ENCODE data around the gene ARVCF. TPM values are rescaled to one million over a fixed set of nuclear protein-coding genes. Genes with fewer than 3 reads are reported as not detected.
A peak's percentile ranks its signal among the peaks of the same experiment; 100 is the strongest.

ARVCF gene
- total RNA-seq, 8 experiments from 2014 or later, result 9.5 to 49.9 (median 39.2) TPM

DNA sequence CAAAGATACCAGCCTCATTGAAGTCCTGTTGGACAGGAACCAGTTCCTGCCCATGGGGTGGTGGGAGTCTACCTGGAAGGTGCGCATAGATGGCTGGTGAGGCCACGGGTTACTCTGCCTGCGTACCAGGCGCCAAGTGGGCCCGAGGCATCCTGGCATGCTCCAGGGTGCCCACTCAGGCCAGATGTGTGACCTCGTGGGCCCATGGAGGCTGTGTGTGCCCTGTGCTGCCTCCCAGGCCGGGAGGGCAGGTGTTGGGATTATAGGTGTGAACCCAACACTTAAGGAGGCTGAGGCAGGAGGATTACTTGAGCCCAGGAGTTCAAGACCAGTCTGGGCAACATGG, 27.3 kb upstream of the ARVCF start:
- WGBS, 10 experiments, result 87 to 100% methylated on average over 1 to 5 of the region's 7 CpGs; no CpG with 5 or more reads in 8 of the 10 experiments
- Histone ChIP-seq H3K27ac (no peak overlapping the region), H3K4me1 (replicated peaks in 1 of 2) (no peaks in the 10 kb centered on the region), H3K4me3 (no peak overlapping the region)
- in situ Hi-C loops (cut with MboI; ENCODE audit: low pct_unique_long_range_greater_than_20kb in 2 of 9, low sequenced_read_pairs in 9 of 9, unreplicated experiment in 9 of 9), result loop anchor here in 1 of 9 experiments (25.0 kb wide), 1 partner anchor 93 kb away; the partner anchor contains the start of gene ZDHHC8
- no peak for ATAC-seq (replicated peaks in 6 of 8)

DNA sequence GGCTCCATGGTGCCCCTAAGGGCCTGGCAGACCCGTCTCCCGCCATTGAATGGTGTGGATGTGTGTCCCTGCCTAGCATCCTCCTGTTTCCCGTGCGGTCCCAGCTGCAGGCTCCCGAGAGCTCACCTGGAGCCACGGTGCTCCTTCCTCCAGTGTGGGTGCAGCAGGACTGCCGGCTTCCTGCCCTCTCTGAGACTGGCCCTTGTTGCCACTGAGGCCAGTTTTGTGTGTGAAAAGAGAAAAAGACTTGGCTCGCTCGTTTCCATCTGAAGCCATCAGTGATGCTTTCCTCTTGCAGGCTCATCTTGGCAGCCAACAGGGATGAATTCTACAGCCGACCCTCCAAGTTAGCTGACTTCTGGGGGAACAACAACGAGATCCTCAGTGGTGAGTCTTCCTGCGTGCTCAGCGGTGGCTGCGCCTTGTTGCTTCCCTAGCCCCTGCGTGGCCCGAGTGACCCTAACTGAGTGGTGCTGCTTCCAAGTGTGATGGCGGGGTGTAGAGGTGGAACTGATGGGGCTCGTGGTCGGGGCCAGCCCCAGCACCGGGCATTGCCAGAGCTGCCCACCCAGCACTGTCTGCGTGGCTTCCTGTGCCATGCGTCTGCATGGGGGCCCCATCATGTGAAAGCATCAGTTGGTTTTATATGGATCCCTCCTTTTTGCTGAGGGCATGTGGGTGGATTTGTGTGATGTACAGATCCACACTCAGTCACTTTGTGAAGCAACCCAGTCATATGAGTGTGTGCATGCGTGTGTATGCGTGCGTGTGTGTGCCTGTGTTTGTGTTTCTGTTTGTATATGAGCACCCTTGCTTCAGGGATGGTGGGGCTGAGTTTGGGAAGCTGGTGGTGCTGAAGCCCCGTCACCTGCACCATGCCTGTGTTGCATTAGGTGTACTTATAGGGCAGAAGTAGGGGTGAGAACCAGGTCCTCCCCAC, 26.7 kb upstream of the ARVCF start:
- peaks cover 0 to under 1% of the 10 kb centered on the region in 2 donors for H3K4me1 ChIP-seq (replicated peaks in 1 of 2)
- H3K4me3 ChIP-seq, result no peak overlapping the region
- ATAC-seq (replicated peaks in 6 of 8), result no peak
- peak overlapping the region in 1 of 2 donors; percentile 23 for H3K27ac ChIP-seq
- in situ Hi-C loops (cut with MboI; ENCODE audit: low pct_unique_long_range_greater_than_20kb in 2 of 9, low sequenced_read_pairs in 9 of 9, unreplicated experiment in 9 of 9), result loop anchor here in 1 of 9 experiments (25.0 kb wide), 1 partner anchor 94 kb away; the partner anchor contains the start of gene ZDHHC8
- WGBS, 10 experiments, result 80 to 100% (median 94%) methylated on average over 2 to 14 of the region's 26 CpGs; no CpG with 5 or more reads in 3 of the 10 experiments

- ATAC-seq (replicated peaks in 6 of 8), result peak in 2 of 8 experiments; percentile 25 to 53
- WGBS, 10 experiments, result 51 to 100% (median 83%) methylated on average over 2 to 5 of the region's 7 CpGs; no CpG with 5 or more reads in 5 of the 10 experiments
- H3K27ac ChIP-seq, result no peak overlapping the region
- no peak overlapping the region for H3K4me3 ChIP-seq
- in situ Hi-C loops (cut with MboI; ENCODE audit: low pct_unique_long_range_greater_than_20kb in 2 of 9, low sequenced_read_pairs in 9 of 9, unreplicated experiment in 9 of 9), result loop anchor here in 1 of 9 experiments (25.0 kb wide), 1 partner anchor 97 kb away; the partner anchor contains the start of gene ZDHHC8
- H3K4me1 ChIP-seq (replicated peaks in 1 of 2), result peaks cover 0 to 5% of the 10 kb centered on the region in 2 donors
These were observed 23.9 kb upstream of the ARVCF start for GRCh38 chr22:20040327-20041200.

DNA sequence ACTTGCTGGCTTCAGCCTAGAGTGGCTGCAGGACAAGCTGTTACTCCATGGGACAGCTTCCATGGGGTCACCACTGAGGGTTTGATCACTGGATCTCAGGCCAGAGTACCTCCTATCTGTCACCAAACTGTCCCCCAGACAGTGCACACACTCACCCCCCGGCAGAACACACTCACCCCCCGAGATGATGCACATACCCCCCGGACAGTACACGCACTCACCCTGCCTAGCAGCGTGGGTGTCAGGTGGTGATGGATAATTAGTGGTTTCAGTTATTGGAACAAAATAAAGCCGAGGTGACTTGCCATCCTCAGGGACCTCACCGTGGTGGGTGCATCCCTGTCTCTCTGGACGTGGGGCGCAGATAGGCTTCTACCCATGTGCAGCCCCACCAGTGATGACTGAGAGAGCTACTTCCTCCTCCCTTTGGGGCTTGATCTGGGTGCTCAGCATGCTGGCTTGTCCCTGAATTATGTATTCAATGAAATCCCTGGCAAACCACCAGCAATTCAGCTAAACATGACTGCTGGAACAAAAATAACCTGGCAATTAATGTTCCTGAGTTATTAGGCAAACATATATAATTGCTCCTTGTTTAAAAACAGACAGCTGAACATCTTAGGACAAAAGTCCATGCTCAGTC, 23.2 kb upstream of the ARVCF start:
- WGBS, 10 experiments, result 60 to 80% methylated on average over 1 of the region's 9 CpGs; no CpG with 5 or more reads in 8 of the 10 experiments
- peaks cover 0 to 5% of the 10 kb centered on the region in 2 donors for H3K4me1 ChIP-seq (replicated peaks in 1 of 2)
- H3K4me3 ChIP-seq, result no peak overlapping the region
- peak in 3 of 8 experiments; percentile 16 to 40 (median 28) for ATAC-seq (replicated peaks in 6 of 8)
- in situ Hi-C loops (cut with MboI; ENCODE audit: low pct_unique_long_range_greater_than_20kb in 2 of 9, low sequenced_read_pairs in 9 of 9, unreplicated experiment in 9 of 9), result loop anchor here in 1 of 9 experiments (25.0 kb wide), 1 partner anchor 97 kb away; the partner anchor contains the start of gene ZDHHC8
- no peak overlapping the region for H3K27ac ChIP-seq

GRCh38 chr22:20038574-20038973, 22.0 kb upstream of the ARVCF start:
- Histone ChIP-seq H3K4me1 (replicated peaks in 1 of 2) (peaks cover 0 to 5% of the 10 kb centered on the region in 2 donors), H3K4me3 (no peak overlapping the region), H3K27ac (no peak overlapping the region)
- no peak for ATAC-seq (replicated peaks in 6 of 8)
- WGBS, 10 experiments, result 60 to 80% (median 78%) methylated on average over 1 to 5 of the region's 7 CpGs; no CpG with 5 or more reads in 7 of the 10 experiments
- in situ Hi-C loops (cut with MboI; ENCODE audit: low pct_unique_long_range_greater_than_20kb in 2 of 9, low sequenced_read_pairs in 9 of 9, unreplicated experiment in 9 of 9), result loop anchor here in 1 of 9 experiments (25.0 kb wide), 1 partner anchor 99 kb away; the partner anchor contains the start of gene ZDHHC8

GRCh38 chr22:20037419-20037818, 20.8 kb upstream of the ARVCF start:
- no peak overlapping the region for H3K4me3 ChIP-seq
- no peak overlapping the region for H3K27ac ChIP-seq
- 84 to 94% (median 86%) methylated on average over 2 to 3 of the region's 3 CpGs; no CpG with 5 or more reads in 7 of the 10 experiments for WGBS, 10 experiments
- ATAC-seq (replicated peaks in 6 of 8), result no peak
- H3K4me1 ChIP-seq (replicated peaks in 1 of 2), result peaks cover 0 to 5% of the 10 kb centered on the region in 2 donors
- in situ Hi-C loops (cut with MboI; ENCODE audit: low pct_unique_long_range_greater_than_20kb in 2 of 9, low sequenced_read_pairs in 9 of 9, unreplicated experiment in 9 of 9), result loop anchor here in 1 of 9 experiments (25.0 kb wide), 1 partner anchor 100 kb away; the partner anchor contains the start of gene ZDHHC8

- no peak for ATAC-seq (replicated peaks in 6 of 8)
- 80 to 100% (median 85%) methylated on average over 1 to 3 of the region's 25 CpGs; no CpG with 5 or more reads in 6 of the 10 experiments for WGBS, 10 experiments
- Histone ChIP-seq H3K4me3 (no peak overlapping the region), H3K27ac (no peak overlapping the region), H3K4me1 (replicated peaks in 1 of 2) (peaks cover 0 to 5% of the 10 kb centered on the region in 2 donors)
- in situ Hi-C loops (cut with MboI; ENCODE audit: low pct_unique_long_range_greater_than_20kb in 2 of 9, low sequenced_read_pairs in 9 of 9, unreplicated experiment in 9 of 9), result loop anchor here in 1 of 9 experiments (25.0 kb wide), 1 partner anchor 101 kb away; the partner anchor contains the start of gene ZDHHC8
These were observed 20.1 kb upstream of the ARVCF start for GRCh38 chr22:20036535-20037392.

DNA sequence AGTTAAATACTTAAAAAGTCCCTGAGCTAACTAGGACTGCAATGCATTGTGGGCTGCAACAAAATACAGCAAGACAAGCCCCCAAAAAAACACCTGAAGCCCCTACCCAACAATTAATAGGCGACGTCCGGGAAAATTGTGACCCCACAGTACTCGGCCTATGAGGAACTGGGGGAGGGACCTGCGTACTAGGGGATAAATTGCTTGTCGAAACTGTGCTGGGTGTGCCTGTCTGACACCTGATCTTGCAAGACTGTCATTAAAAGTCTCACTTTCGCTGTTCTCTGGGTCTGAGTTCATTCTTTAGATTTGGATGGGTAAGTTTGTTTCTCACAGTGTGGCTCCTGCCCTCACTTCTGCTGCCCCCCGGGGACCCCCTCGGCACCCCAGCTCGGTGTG, 19.5 kb upstream of the ARVCF start:
- WGBS, 10 experiments, result 80 to 100% (median 90%) methylated on average over 1 to 10 of the region's 10 CpGs; no CpG with 5 or more reads in 2 of the 10 experiments
- in situ Hi-C loops (cut with MboI; ENCODE audit: low pct_unique_long_range_greater_than_20kb in 2 of 9, low sequenced_read_pairs in 9 of 9, unreplicated experiment in 9 of 9), result loop anchor here in 1 of 9 experiments (25.0 kb wide), 1 partner anchor 101 kb away; the partner anchor contains the start of gene ZDHHC8
- Histone ChIP-seq H3K4me1 (replicated peaks in 1 of 2) (peaks cover 0 to 5% of the 10 kb centered on the region in 2 donors), H3K4me3 (no peak overlapping the region), H3K27ac (no peak overlapping the region)
- no peak for ATAC-seq (replicated peaks in 6 of 8)

GRCh38 chr22:20035375-20036083, 18.9 kb upstream of the ARVCF start:
- ATAC-seq (replicated peaks in 6 of 8), result peak in 3 of 8 experiments; percentile 64 to 80 (median 67)
- H3K27ac ChIP-seq, result peak overlapping the region in 1 of 2 donors; percentile 37
- peaks cover 0 to 5% of the 10 kb centered on the region in 2 donors for H3K4me1 ChIP-seq (replicated peaks in 1 of 2)
- in situ Hi-C loops (cut with MboI; ENCODE audit: low pct_unique_long_range_greater_than_20kb in 2 of 9, low sequenced_read_pairs in 9 of 9, unreplicated experiment in 9 of 9), result loop anchor here in 1 of 9 experiments (25.0 kb wide), 1 partner anchor 102 kb away; the partner anchor contains the start of gene ZDHHC8
- no peak overlapping the region for H3K4me3 ChIP-seq
- WGBS, 10 experiments, result 47 to 100% (median 83%) methylated on average over 1 to 5 of the region's 16 CpGs; no CpG with 5 or more reads in 2 of the 10 experiments

DNA sequence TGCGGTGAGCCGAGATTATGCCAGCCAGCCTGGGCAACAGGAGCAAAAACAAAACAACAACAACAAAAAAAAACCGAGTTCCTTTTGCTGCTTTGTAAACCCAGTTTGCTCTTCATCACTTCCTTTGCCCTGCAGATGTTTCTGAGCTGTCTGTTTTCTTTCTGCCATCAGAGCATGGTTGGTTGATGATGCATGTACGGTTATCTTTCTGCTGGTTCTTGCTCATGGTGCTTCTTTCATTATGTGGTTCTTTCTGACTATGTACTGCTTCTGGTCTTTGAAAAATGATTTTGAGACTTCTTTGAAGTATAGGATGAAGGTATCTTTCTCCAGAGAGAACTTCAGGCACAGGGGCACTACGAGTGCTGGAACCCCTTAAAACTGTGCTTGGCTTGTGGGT, 17.5 kb upstream of the ARVCF start:
- ATAC-seq (replicated peaks in 6 of 8), result no peak
- no peak overlapping the region for H3K27ac ChIP-seq
- no peak overlapping the region for H3K4me3 ChIP-seq
- 0 to 83% (median 74%) methylated on average over 1 to 5 of the region's 5 CpGs; no CpG with 5 or more reads in 3 of the 10 experiments for WGBS, 10 experiments
- in situ Hi-C loops (cut with MboI; ENCODE audit: low pct_unique_long_range_greater_than_20kb in 2 of 9, low sequenced_read_pairs in 9 of 9, unreplicated experiment in 9 of 9), result loop anchor here in 1 of 9 experiments (25.0 kb wide), 1 partner anchor 103 kb away; the partner anchor contains the start of gene ZDHHC8
- peaks cover 0 to 5% of the 10 kb centered on the region in 2 donors for H3K4me1 ChIP-seq (replicated peaks in 1 of 2)
